ENCODE data around the gene KRT26. TPM values are rescaled to one million over a fixed set of nuclear protein-coding genes. Genes with fewer than 3 reads are reported as not detected.

KRT26 gene
- total and polyA plus RNA-seq, 2 experiments from 2014 or later = not detected

DNA sequence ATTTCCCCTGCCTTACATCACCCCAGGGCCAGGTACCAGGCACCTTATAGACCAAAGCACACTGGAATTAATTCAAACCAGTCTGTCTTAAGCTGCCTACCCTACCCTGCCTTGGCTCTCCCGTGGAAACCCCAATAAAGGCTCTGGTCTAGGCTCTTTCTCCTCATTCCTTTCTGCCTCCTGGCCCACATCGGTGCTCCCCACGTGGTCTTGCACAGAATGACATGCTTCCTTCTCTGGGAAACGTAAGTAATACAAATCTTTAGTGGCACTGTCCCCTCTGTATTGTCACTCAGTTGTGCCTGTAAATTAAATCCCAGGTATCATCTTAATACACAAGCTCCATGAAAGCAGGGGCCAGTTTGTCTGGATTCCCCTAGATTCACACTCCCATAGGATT is 33.4 kb downstream of the KRT26 start (continued):
- TF ChIP-seq ETS1 (IDR thresholded peaks at IDR 0.05) (no peak), ZNF114 (CRISPR knock-in tag; IDR thresholded peaks at IDR 0.05) (no peak), STAT1 (IDR thresholded peaks at IDR 0.05; ENCODE audit: unreplicated experiment) (no peak)

- Mint-ChIP-seq H3K27ac (no peak overlapping the region), H3K36me3 (ENCODE audit: low read depth) (no peaks in the 10 kb centered on the region)
- TF ChIP-seq ZNF462 (CRISPR knock-in tag; IDR thresholded peaks at IDR 0.05) (no peak), NANOG (IDR thresholded peaks at IDR 0.05; ENCODE audit: borderline replicate concordance) (no peak), ETS1 (IDR thresholded peaks at IDR 0.05) (no peak), ZNF114 (CRISPR knock-in tag; IDR thresholded peaks at IDR 0.05) (no peak), CREB1 (CRISPR knock-in tag; IDR thresholded peaks at IDR 0.05; ENCODE audit: low read depth) (no peak), EZH2 (IDR thresholded peaks at IDR 0.05; ENCODE audit: low read depth, unreplicated experiment) (no peak), JUNB (IDR thresholded peaks at IDR 0.05; ENCODE audit: unreplicated experiment) (no peak), ZNF331 (CRISPR knock-in tag; IDR thresholded peaks at IDR 0.05; ENCODE audit: low read depth) (no peak), STAT1 (IDR thresholded peaks at IDR 0.05; ENCODE audit: unreplicated experiment) (no peak), EZH2phosphoT487 (IDR thresholded peaks at IDR 0.05; ENCODE audit: unreplicated experiment) (no peak), POLR2AphosphoS5 (IDR thresholded peaks at IDR 0.05; ENCODE audit: low read depth) (no peak)
- TF ChIP-seq, protein P1, sequence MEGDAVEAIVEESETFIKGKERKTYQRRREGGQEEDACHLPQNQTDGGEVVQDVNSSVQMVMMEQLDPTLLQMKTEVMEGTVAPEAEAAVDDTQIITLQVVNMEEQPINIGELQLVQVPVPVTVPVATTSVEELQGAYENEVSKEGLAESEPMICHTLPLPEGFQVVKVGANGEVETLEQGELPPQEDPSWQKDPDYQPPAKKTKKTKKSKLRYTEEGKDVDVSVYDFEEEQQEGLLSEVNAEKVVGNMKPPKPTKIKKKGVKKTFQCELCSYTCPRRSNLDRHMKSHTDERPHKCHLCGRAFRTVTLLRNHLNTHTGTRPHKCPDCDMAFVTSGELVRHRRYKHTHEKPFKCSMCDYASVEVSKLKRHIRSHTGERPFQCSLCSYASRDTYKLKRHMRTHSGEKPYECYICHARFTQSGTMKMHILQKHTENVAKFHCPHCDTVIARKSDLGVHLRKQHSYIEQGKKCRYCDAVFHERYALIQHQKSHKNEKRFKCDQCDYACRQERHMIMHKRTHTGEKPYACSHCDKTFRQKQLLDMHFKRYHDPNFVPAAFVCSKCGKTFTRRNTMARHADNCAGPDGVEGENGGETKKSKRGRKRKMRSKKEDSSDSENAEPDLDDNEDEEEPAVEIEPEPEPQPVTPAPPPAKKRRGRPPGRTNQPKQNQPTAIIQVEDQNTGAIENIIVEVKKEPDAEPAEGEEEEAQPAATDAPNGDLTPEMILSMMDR (conservative IDR thresholded peaks at IDR 0.05; ENCODE audit: low read depth in 2 of 2) = no peak
Measured at GRCh38 chr17:40735016-40735415, 37.0 kb downstream of the KRT26 start.

More at GRCh38 chr17:40735016-40735415, 37.0 kb downstream of the KRT26 start:
- Mint-ChIP-seq H3K27me3 (ENCODE audit: insufficient read depth, low read depth, poor library complexity) (no peaks in the 10 kb centered on the region), H3K9me3 (peaks cover 8% of the 10 kb centered on the region; the same call in 2 of the 3 replicates), H3K4me3 (no peak overlapping the region), H3K4me1 (no peaks in the 10 kb centered on the region)
- Histone ChIP-seq H3K9me2 (ENCODE audit: insufficient read depth) (no peaks in the 10 kb centered on the region), H3K36me3 (ENCODE audit: insufficient read depth) (no peaks in the 10 kb centered on the region), H3K4me1 (ENCODE audit: insufficient read depth) (no peaks in the 10 kb centered on the region), H3K79me2 (replicated peaks; ENCODE audit: insufficient read depth) (no peaks in the 10 kb centered on the region), H3F3A (replicated peaks; ENCODE audit: low read depth) (no peaks in the 10 kb centered on the region), H3K27ac (ENCODE audit: low read depth) (no peak overlapping the region), H3K27me3 (ENCODE audit: insufficient read depth) (no peaks in the 10 kb centered on the region), H3K4me2 (no peak overlapping the region), H2AFZ (no peak overlapping the region), H4K20me1 (replicated peaks; ENCODE audit: insufficient read depth) (no peaks in the 10 kb centered on the region), H3K4me3 (no peak overlapping the region)
- no peak for DNase-seq (ENCODE audit: low spot score)
- ATAC-seq = no peak

Measured in GM23338 (cell line).